ENCODE results near the gene FASTKD2.

DNA sequence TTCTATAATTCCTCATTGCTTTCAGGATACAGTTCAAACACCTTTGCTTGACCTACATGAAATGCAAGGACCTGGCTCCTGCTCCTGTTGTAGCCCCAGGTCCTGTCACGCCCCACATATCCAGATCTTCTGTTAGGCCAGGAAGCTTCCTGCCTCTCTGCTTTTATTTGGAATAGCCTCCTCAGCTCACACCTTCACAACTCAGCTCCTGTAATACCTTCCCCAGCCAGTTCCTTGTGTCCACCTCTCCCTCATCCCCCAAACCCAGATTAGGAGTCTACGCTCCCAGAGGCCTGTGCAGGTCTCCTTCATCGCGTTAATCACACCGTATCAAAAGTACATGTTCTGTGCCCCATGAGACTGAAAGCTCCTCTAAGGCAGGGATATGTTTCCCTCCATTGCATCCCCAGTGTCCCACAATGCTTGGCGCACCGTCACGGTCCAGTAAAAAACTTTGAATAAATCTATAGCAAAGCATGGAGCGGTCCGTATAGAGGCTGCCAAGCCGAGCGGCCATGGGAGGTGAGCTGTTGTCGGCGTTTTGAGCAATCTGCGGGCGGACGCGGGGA is 649 bp upstream of the FASTKD2 start:
- TF ChIP-seq, protein P1, sequence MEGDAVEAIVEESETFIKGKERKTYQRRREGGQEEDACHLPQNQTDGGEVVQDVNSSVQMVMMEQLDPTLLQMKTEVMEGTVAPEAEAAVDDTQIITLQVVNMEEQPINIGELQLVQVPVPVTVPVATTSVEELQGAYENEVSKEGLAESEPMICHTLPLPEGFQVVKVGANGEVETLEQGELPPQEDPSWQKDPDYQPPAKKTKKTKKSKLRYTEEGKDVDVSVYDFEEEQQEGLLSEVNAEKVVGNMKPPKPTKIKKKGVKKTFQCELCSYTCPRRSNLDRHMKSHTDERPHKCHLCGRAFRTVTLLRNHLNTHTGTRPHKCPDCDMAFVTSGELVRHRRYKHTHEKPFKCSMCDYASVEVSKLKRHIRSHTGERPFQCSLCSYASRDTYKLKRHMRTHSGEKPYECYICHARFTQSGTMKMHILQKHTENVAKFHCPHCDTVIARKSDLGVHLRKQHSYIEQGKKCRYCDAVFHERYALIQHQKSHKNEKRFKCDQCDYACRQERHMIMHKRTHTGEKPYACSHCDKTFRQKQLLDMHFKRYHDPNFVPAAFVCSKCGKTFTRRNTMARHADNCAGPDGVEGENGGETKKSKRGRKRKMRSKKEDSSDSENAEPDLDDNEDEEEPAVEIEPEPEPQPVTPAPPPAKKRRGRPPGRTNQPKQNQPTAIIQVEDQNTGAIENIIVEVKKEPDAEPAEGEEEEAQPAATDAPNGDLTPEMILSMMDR (IDR thresholded peaks at IDR 0.05), result no peak
- no peak for TF ChIP-seq POLR2A (IDR thresholded peaks at IDR 0.05)
